NAMALWA (cell line): ENCODE results near the gene TRIM60.
"Not testable (repeated sequence)": the region's sequence is repeated elsewhere in the genome, so short reads cannot be mapped to it uniquely, and the experiment has no call there.

Experiments used
- DNase-seq: peaks from one replicate; pipeline ENCODE4 v3.0.0-alpha.2; 2015; ENCODE audit warnings: low spot score

TRIM60 gene

DNA sequence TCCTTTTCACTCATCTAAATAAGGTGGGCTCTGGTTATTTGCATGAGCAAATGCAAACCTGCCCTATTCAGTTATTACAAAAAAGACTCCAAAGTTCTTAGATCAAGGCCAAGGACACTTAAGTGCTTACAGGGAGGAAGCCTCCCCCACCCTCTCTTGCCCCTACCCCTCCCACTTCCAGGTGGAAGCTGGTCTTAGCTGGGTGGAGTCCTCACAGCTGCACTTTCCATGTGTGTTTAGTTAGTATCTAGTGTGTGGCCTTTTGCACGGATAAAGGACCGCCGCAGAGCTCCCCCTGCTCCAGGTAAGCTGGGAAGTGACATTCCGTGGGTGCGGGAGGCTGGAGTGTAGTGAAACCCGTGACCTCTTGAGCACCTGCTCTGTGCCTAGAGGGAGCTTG lies 21.8 kb downstream of the TRIM60 start, which contains the start of gene TRIM75:
Gene TRIM75, plus strand, starts transcription at position 222 of the 400 bp plus-strand sequence. CDS start 5,282 bp downstream, outside the sequence.
- DNase-seq, result no peak

DNA sequence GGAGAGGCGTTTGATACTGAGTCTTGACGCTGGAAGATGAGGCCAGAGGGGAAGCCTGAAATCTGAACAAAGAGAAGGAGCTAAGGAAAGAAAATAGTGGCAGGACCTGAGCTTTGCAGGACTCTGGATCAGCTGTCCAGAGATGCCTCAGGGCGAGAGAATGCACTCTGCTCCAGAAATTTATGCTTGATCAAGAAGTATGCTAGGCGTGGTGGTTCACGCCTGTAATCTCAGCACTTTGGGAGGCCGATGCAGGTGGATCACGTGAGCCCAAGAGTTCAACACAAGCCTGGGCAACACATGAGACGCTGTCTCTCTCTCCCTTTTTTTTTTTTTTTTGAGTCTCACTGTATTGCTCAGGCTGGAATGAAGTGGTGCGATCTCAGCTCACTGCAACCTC lies 23.8 kb downstream of the TRIM60 start:
- DNase-seq, result no peak

DNA sequence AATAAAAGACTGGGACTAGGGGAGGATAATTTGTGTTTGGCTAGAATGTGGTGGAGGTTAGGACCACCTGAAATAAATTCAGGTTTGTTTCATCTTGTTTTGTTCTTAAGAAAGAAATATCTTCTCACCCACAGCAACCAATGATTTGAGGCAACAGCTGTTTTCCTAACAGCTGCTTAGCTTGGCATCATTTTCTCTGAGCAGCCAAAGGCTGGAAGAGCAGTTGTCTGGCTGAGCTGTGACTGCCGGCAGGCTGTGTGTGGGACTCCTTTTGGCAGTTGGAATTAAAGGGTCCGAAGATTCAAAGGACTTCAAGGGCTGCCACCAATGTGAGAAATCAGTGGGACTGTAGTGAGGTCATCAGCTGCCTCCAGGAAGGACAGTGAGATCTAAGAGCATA lies 26.9 kb downstream of the TRIM60 start:
- no peak for DNase-seq

DNA sequence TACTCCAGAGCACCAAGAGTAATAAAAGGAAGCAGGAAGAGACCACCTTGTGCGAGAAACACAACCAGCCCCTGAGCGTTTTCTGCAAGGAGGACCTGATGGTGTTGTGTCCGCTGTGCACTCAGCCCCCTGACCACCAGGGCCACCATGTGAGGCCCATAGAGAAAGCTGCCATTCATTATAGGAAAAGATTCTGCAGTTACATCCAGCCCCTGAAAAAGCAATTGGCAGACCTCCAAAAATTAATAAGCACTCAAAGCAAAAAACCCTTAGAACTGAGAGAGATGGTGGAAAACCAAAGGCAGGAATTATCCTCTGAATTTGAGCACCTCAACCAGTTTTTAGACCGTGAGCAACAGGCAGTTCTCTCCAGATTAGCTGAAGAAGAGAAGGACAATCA lies 27.6 kb downstream of the TRIM60 start:
- no peak for DNase-seq

DNA sequence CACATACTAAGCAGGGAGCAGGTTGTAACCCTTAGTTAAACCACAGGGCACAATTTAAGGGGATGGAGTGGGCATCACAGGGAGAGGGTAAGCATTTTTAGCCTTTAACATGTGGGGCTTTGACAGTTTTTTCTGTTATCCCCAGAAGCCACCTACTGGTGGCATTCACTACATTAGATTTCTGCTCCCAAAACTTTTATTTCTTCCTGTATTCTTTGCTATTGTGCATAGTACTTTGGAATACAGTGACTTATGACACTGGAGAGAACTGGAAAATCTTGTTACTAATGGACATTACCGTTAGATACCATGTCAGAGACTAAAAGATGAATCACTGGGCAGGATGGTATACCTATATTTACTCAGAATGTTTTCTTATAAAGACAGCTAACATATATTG lies 29.1 kb downstream of the TRIM60 start:
- peak; percentile 24 for DNase-seq

DNA sequence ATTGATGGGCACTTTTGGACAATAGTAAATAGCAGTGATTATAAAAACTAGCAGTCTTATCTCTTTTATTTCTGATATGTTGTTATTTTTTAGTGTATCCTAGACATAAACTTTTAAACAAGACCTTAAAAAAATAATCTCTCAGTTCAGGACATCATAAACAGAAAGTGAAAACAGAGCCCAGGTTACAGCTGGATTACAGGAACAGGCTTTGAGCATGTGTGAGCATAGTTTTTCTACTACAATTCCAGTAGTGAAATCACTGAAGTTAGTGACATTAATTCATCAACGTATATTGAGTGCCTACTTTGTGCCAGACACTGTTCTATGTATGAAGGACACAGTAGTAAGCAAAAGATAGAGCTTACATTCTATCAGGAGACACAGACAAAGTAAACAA lies 38.8 kb downstream of the TRIM60 start:
- DNase-seq, result no peak

DNA sequence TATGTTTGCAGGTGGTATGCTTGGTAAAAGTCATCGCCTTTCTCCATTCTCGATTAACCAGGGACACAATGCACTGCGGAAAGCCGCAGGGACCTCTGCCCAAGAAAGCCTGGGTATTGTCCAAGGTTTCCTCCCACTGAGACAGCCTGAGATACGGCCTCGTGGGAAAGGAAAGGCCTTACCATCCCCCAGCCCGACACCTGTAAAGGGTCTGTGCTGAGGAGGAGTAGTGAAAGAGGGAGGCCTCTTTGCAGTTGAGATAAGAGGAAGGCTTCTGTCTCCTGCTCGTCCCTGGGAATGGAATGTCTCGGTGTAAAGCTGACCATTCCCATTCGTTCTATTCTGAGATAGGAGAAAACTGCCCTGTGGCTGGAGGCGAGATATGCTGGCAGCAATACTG lies 41.5 kb downstream of the TRIM60 start:
- DNase-seq, result not testable (repeated sequence)

DNA sequence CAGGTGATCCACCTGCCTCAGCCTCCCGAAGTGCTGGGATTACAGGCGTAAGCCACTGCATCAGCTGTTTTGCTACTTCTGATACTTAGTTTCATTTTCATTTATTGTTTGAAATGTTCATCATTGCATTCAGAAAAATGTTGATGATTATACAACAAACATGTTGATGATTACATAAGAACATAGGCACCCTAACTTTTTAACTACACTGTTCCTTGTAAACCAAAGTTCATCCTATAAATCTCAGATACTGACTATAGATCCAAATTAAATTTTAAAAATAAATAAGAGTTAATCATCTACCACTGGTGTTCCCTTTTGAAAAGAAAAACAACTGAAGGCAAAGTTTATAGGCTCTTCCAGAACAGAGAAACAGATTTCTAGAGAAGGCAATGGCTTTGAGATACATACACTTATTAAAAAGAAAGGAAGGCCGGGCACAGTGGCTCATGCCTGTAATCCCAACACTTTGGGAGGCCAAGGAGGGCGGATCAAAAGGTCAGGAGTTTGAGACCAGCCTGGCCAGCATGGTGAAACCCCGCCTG lies 45.3 kb downstream of the TRIM60 start:
- no peak for DNase-seq

DNA sequence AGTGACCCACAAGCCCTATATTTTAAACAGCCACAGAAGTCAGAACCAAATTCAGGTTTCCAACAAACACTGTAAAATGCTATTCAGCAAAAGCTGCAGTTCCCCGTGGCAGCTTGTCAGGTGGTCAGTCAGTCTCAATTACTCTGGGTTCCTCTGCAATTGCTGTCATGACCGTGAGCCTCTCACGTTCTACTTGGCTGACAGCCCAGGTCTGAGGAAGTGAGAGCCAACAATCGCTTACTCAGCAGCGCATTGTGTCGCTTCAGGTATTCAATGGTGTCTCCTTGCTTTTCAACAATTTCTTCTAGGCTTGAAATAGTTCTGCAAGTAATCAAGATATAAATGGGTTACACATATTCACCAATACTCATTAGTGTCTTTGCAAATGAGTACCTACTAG lies 47.7 kb downstream of the TRIM60 start:
- peak; percentile 17 for DNase-seq

DNA sequence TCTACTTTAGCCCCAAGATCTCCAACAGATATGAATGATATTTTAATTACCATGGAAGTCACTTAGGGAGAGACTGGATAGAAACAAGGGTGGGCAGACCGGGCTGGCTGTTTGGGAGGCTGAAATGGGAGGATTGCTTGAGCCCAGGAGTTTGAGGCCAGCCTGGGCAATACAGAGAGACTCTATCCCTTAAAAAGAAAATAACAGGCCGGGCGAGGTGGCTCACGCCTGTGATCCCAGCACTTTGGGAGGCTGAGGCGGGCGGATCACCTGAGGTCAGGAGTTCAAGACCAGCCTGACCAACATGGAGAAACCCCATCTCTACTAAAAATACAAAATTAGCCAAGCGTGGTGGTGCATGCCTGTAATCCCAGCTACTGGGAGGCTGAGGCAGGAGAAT lies 53.0 kb downstream of the TRIM60 start:
- not testable (repeated sequence) for DNase-seq

DNA sequence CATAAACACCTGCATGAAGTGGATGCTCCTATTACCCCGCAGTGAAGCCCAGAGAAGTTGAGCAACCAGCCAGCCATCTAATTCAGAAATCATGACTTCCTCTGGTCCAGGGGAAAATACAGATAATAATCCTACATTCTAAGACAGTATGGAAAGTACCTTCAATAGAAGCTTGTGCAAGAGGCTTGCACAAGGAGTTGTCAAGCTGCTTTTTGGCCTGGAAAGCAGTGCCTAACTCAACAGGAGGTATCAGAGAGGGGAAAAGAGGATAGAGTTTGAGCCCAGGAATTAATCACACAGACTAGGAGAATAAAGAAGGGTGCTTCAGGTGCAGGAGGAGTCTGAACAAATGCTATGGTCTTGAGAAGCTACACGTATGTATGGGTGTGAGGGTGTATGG lies 54.1 kb downstream of the TRIM60 start:
- DNase-seq, result no peak

DNA sequence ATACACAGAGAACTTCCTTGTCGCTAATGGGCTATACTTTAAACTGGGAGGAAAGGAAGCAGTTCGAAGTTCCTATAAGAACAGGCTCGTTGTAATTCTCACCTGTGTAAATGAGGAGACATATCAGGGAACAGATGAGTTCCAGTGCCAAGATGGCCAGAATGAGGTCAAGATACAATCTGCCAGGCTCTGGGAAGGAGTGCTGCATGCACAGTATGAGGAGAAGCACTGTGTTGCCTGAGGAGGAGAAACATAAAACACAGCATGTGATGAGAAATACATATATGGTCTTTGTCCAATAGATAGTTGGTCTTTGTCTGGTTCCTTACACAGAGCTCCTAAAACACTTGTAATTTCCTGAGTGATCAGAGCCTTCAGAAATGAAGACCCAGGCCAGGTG lies 56.6 kb downstream of the TRIM60 start:
- DNase-seq, result no peak
